Measurements from ENCODE around the gene PROK2.

PROK2 gene

GRCh38 chr3:71732637-71733036, 52.3 kb downstream of the PROK2 start:
- DNase-seq, result no peak

DNA sequence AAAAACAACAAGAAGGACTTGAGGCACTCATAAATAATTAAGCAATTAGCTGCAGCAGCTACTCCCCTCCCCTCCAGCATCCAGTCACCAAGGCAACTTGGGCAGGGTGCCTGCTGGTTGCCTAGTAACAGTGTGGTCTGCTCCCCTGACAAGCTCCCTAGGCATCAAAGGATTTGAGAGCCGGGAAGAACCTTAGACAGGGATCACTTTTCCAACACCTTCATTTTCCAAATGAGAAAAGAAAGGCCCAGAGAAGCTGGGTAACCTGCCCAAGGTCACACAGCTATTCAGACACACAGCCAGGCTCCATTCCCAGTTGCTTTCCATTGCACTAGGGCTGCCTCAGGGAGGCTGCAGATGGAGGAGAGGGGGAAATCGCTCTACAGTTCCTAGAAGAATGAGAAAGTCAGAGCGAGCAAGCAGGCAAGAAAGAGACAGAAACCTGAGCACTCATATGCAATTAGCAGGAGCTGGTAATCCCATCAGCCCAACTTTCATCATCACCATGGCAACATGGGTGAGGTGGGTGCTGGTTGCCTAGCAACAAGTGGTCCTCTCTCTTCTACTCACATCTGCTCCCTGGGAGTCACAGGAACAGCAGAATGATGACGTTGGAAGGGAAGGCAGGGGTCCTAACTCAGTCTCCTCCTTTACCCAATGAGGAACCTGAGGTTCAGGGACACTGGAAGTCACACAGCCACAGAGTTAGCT, 56.2 kb downstream of the PROK2 start:
- no peak for DNase-seq

DNA sequence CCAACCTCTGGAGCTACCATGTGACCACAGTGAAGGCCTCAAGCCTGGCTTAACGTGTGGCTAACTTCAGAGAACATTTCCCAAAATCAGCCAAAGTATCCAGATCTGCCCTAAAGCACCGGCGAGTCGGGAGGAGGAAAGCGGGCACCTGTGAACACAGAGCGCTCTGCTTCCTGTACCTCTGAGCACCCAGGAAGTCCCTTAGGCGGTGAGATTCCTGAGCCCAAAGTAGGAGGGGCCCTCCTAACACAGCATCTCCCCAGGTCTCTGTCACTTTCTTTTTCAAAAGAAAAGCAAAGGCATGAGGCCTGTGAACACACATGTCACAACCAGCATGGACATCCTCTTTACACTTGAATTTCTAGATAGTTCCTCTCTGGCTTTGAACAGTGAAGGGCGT, 58.8 kb downstream of the PROK2 start:
- no peak for DNase-seq

DNA sequence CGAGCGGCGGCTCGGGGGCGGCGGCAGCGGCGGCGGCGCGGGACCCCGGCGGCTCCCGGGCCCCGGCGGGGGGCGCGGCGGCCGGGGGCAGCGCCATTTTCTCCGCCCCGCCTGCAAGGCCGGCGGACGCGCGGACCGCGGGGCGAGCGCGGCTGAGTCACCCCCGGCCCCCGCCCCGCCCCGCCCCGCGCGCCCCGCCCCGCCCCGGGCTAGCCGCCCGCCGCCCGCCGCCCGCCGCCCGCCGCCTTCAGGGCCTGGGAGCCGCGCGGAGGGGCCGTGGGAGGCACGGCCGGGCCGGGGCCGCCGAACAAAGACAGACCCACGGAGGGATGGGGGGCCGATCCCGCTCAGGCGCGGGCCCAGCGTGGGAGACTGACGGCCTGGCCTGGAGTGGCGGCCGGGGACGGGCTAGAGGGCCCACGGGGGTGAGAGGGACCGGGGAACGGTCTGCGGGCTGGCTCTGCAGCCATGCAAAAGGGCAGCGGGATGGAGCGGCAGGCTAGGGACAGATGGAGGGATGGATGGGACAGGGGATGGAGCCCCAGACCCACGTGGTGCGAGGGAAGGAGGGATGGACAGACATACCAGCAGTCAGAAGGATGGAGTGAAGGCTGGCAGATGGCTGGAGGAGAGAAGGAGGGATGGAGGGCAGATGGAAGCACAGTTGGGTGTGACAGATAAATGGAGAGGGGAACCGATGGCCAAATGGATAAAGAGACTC, 59.5 kb downstream of the PROK2 start, which contains the start of gene EIF4E3:
TSS of gene EIF4E3 (minus strand) at position 132 of the 721 bp plus-strand sequence. CDS start at position 97, 35 bp downstream.
- no peak for DNase-seq

DNA sequence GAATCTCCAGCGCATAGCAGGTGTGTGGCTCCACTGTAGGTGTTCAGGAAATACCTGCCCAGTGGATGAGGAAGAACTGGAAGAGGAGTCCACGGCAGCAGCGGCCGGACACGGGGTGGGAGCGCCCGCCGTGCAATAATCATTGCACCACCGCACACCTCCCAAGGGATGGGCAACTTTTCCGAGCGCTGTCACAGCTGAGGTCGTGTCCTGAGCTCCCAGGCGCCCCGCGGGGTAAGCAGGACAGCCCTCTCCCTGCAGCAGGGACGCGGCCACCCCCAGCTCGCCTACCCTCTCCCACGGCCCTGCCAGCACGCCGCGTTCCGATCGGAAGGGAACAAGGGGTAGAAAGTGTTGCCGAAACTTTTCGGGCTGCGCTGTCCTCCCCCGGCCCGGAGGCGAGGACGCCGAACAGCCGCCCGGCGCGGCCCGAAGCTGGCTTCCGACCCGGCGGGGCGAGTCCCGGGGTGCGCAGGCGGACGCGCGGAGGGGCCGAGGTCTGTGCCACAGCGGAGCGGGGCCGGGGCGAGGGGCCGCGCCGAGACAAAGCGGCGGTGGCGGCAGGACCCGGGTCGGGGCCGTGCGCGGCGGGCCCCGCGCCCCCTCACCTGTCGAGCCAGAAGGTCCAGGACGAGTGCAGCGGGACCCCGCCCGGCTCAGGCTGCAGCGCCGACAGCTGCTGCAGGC, 60.2 kb downstream of the PROK2 start:
- DNase-seq, result no peak

- DNase-seq, result no peak
These were observed 60.8 kb downstream of the PROK2 start for GRCh38 chr3:71724171-71724453.

- DNase-seq, result no peak
These were observed 61.3 kb downstream of the PROK2 start for GRCh38 chr3:71723452-71724170.

- DNase-seq, result no peak
These were observed 62.3 kb downstream of the PROK2 start for GRCh38 chr3:71722693-71723092.
